ENCODE measurements around the gene SPTB. TPM values are rescaled to one million over a fixed set of nuclear protein-coding genes. Genes with fewer than 3 reads are reported as not detected.

Gene SPTB
- polyA plus RNA-seq, 1 experiment, result 0.01 TPM

DNA sequence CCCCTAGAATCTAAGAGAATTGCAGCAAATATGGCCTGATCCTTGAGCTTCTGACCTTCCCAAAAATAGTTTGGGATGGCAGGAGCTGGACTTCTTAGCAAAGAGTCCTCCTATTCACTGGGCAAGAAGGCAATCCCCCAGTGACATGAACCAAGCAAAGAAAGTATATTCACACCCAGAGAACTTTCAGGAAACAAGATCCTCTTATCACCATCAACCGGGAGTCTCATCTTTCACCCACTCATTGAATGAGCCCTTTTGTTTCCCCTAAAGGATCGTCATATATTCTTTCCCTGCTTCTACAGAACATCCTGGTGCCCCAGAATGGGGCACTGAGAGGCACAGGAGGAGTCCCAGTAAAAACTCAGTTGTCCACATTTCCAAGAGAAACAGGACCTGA lies 19.7 kb downstream of the SPTB start:
- no peak overlapping the region for H3K27ac ChIP-seq (ENCODE audit: low read depth, low read length)
- ChIA-PET CTCF (no interaction called here), POLR2A (no interaction called here)
- DNase-seq (ENCODE audit: low read depth, low spot score), result no peak
- no peak overlapping the region for H3K4me3 ChIP-seq (ENCODE audit: low read depth, low read length)
- H3K27me3 ChIP-seq (ENCODE audit: control insufficient read depth, insufficient read depth, low read length), result peaks cover 56% of the 10 kb centered on the region
- no peaks in the 10 kb centered on the region; the same call in 1 of the 2 replicates for H3K9me3 ChIP-seq (ENCODE audit: control insufficient read depth, insufficient read depth, low read length)
- TF ChIP-seq CTCF (IDR thresholded peaks at IDR 0.05; ENCODE audit: low read depth, low read length), result no peak

GRCh38 chr14:64857979-64858744 lies 21.5 kb downstream of the SPTB start:
- no peak for TF ChIP-seq CTCF (IDR thresholded peaks at IDR 0.05; ENCODE audit: low read depth, low read length)
- DNase-seq (ENCODE audit: low read depth, low spot score), result no peak
- Histone ChIP-seq H3K9me3 (ENCODE audit: control insufficient read depth, insufficient read depth, low read length) (no peaks in the 10 kb centered on the region; the same call in 1 of the 2 replicates), H3K27ac (ENCODE audit: low read depth, low read length) (no peak overlapping the region), H3K27me3 (ENCODE audit: control insufficient read depth, insufficient read depth, low read length) (peaks cover 50% of the 10 kb centered on the region), H3K4me3 (ENCODE audit: low read depth, low read length) (no peak overlapping the region)
- POLR2A ChIA-PET, result no interaction called here
- CTCF ChIA-PET, result interaction anchor here (0.9 to 1.3 kb wide), 4 partner anchors 17 to 57 kb away, joined by 3 to 5 read pairs (median 4); no protein-coding TSS in a partner anchor

DNA sequence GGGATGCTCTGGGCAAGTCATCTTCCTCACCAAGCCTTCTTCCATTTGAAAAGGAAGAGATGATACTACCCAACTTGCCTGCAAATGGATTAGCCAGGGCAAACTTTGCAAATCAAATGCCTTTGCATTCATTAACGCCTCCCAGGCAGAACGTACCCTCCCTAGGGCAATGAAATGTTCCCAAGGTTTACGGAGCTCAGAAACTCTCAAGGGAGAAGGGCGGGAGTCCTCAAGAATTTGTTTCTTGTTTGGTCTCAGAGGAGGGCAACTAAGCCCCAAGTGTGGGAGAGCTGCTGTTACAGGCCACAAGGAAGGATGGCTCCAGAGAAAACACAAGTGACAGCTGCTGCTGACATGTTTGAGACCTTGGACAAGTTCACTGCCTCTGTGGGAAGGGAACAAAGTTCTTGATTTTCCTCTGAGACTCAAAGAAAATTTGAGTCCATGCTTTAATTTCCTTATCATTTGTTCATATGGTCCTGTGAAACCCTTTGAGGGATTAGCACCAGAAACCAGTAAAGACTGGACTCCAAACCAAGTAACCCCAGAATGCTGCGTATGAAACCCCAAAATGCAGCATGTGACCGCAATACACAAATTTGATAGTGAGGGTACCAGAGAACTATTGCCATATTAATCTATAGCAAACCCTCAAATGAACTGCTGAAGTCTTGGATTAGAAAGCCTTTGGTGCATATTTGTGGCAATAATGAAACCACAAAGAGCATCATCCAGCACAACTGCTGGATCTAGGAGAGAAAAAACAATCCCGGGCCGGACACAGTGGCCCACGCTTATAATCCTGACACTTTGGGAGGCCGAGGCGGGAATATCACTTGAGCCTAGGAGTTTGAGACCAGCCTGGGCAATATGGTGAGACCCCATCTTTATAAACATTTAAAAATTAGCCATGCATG lies 22.9 kb downstream of the SPTB start:
- CTCF ChIA-PET, result interaction anchor here (1.1 to 1.5 kb wide), 4 partner anchors 16 to 54 kb away, joined by 3 to 8 read pairs (median 4); no protein-coding TSS in a partner anchor
- Histone ChIP-seq H3K9me3 (ENCODE audit: control insufficient read depth, insufficient read depth, low read length) (no peaks in the 10 kb centered on the region; the same call in 1 of the 2 replicates), H3K27ac (ENCODE audit: low read depth, low read length) (no peak overlapping the region), H3K27me3 (ENCODE audit: control insufficient read depth, insufficient read depth, low read length) (peaks cover 48% of the 10 kb centered on the region), H3K4me3 (ENCODE audit: low read depth, low read length) (no peak overlapping the region)
- DNase-seq (ENCODE audit: low read depth, low spot score), result no peak
- POLR2A ChIA-PET, result no interaction called here
- TF ChIP-seq CTCF (IDR thresholded peaks at IDR 0.05; ENCODE audit: low read depth, low read length), result no peak

- ChIA-PET POLR2A (no interaction called here), CTCF (interaction anchor here (1.2 to 1.5 kb wide), 2 partner anchors 36 to 55 kb away, joined by 3 to 8 read pairs; no protein-coding TSS in a partner anchor)
- H3K27me3 ChIP-seq (ENCODE audit: control insufficient read depth, insufficient read depth, low read length), result peaks cover 51% of the 10 kb centered on the region
- H3K9me3 ChIP-seq (ENCODE audit: control insufficient read depth, insufficient read depth, low read length), result no peaks in the 10 kb centered on the region; the same call in 1 of the 2 replicates
- H3K4me3 ChIP-seq (ENCODE audit: low read depth, low read length), result no peak overlapping the region
- H3K27ac ChIP-seq (ENCODE audit: low read depth, low read length), result no peak overlapping the region
- DNase-seq (ENCODE audit: low read depth, low spot score), result no peak
- TF ChIP-seq CTCF (IDR thresholded peaks at IDR 0.05; ENCODE audit: low read depth, low read length), result no peak
These were observed 23.8 kb downstream of the SPTB start for GRCh38 chr14:64855721-64856528.

All from AG04450 (cell line).